ENCODE results near the gene MZT1.
"Not testable (repeated sequence)": the region's sequence is repeated elsewhere in the genome, so short reads cannot be mapped to it uniquely, and the experiment has no call there.

The MZT1 gene

GRCh38 chr13:72726726-72727416, 558 bp downstream of the MZT1 start:
- no peaks in the 10 kb centered on the region for H3K36me3 ChIP-seq (ENCODE audit: insufficient read depth, low read length)
- H3K4me3 ChIP-seq (ENCODE audit: low read depth in 1 of 2, low read length in 2 of 2), result peak overlapping the region; percentile 61 to 94
- peaks cover 13% of the 10 kb centered on the region for H3K4me1 ChIP-seq (ENCODE audit: insufficient read depth, low read length)
- H3K9me3 ChIP-seq (ENCODE audit: low read length), result no peaks in the 10 kb centered on the region
- H3K27me3 ChIP-seq (ENCODE audit: control insufficient read depth in 1 of 2, insufficient read depth in 2 of 2, low read length in 2 of 2), result no peaks in the 10 kb centered on the region
- peak overlapping the region; percentile 16 for H3K27ac ChIP-seq (ENCODE audit: low read depth, low read length)
- peak overlapping the region; percentile 42 for H3K9ac ChIP-seq (ENCODE audit: low read length)

- not testable (repeated sequence) for H3K27me3 ChIP-seq (ENCODE audit: control insufficient read depth in 1 of 2, insufficient read depth in 2 of 2, low read length in 2 of 2); H3K27ac ChIP-seq (ENCODE audit: low read depth, low read length); H3K4me3 ChIP-seq (ENCODE audit: low read depth in 1 of 2, low read length in 2 of 2); H3K9me3 ChIP-seq (ENCODE audit: low read length); H3K9ac ChIP-seq (ENCODE audit: low read length); H3K36me3 ChIP-seq (ENCODE audit: insufficient read depth, low read length)
- peaks cover 13% of the 10 kb centered on the region for H3K4me1 ChIP-seq (ENCODE audit: insufficient read depth, low read length)
These were observed 1.2 kb downstream of the MZT1 start for GRCh38 chr13:72726185-72726584.

DNA sequence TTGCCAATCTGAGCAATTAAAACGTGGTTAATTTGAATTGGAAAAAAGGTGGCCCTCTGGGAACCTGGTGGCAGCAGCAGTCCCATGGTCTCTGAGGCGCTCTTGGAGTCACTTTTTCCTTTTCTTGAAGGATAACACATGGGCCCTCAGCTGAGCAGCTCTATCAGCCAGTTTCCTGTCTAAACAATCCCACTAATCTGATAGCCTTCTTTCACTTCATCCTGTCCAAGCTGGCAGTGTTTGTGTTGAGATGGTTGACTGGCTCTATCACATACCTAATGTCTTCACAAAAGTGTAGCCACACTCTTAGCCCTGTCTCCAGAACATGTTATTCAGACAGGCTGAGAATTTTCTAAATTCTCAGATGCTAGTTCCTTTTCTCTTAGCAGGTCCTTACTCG, 10.7 kb downstream of the MZT1 start:
- H3K27me3 ChIP-seq (ENCODE audit: control insufficient read depth in 1 of 2, insufficient read depth in 2 of 2, low read length in 2 of 2), result no peaks in the 10 kb centered on the region
- no peak overlapping the region for H3K9ac ChIP-seq (ENCODE audit: low read length)
- H3K9me3 ChIP-seq (ENCODE audit: low read length), result peaks cover 5% of the 10 kb centered on the region
- no peak overlapping the region for H3K27ac ChIP-seq (ENCODE audit: low read depth, low read length)
- no peak overlapping the region for H3K4me3 ChIP-seq (ENCODE audit: low read depth in 1 of 2, low read length in 2 of 2)
- peaks cover 31% of the 10 kb centered on the region for H3K36me3 ChIP-seq (ENCODE audit: insufficient read depth, low read length)
- no peaks in the 10 kb centered on the region for H3K4me1 ChIP-seq (ENCODE audit: insufficient read depth, low read length)

DNA sequence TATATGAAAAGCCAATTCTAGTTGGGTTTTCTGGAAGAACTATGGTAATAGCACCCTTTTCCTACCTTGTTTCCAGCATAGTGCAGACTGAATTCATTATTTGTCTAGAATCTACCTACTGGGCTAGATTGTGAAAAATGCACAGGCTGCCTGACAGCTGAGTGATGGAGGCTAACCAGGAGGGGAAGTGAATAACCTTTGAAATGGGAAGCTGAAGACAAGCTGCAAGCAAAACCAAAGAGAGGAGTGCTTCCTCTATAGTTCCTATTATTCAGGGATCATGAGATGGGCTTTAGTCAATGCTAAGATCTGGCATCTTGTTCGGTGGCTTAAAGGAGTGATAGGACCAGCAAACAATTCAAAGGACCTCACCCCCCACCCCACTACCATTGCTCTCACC, 26.9 kb downstream of the MZT1 start:
- H3K4me3 ChIP-seq (ENCODE audit: low read depth in 1 of 2, low read length in 2 of 2), result no peak overlapping the region
- no peaks in the 10 kb centered on the region for H3K36me3 ChIP-seq (ENCODE audit: insufficient read depth, low read length)
- no peaks in the 10 kb centered on the region for H3K27me3 ChIP-seq (ENCODE audit: control insufficient read depth in 1 of 2, insufficient read depth in 2 of 2, low read length in 2 of 2)
- no peaks in the 10 kb centered on the region for H3K4me1 ChIP-seq (ENCODE audit: insufficient read depth, low read length)
- H3K9me3 ChIP-seq (ENCODE audit: low read length), result no peaks in the 10 kb centered on the region
- no peak overlapping the region for H3K9ac ChIP-seq (ENCODE audit: low read length)
- no peak overlapping the region for H3K27ac ChIP-seq (ENCODE audit: low read depth, low read length)

- Histone ChIP-seq H3K27me3 (ENCODE audit: control insufficient read depth in 1 of 2, insufficient read depth in 2 of 2, low read length in 2 of 2) (no peaks in the 10 kb centered on the region), H3K36me3 (ENCODE audit: insufficient read depth, low read length) (no peaks in the 10 kb centered on the region), H3K27ac (ENCODE audit: low read depth, low read length) (no peak overlapping the region), H3K9me3 (ENCODE audit: low read length) (no peaks in the 10 kb centered on the region), H3K4me3 (ENCODE audit: low read depth in 1 of 2, low read length in 2 of 2) (no peak overlapping the region), H3K9ac (ENCODE audit: low read length) (no peak overlapping the region), H3K4me1 (ENCODE audit: insufficient read depth, low read length) (no peaks in the 10 kb centered on the region)
These were observed 29.3 kb downstream of the MZT1 start for GRCh38 chr13:72698164-72698563.

DNA sequence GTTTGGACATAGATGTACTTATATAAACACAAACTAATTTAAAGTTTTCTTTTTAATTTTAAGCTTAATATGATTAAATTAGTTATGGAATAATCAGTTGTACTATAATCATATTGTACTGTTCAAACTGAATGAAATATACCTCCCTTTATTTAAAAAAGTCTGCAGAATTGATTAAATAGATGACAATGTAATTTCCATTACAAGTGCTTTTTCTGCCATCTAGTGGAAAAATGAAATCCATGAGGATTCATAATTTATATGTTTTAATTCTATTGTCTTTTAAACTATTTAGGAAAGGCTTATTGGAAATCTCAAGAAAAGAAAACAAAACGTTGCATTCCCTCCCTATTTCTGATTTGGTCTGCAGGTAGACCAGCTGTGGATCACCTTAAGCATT, 30.9 kb downstream of the MZT1 start:
- H3K4me1 ChIP-seq (ENCODE audit: insufficient read depth, low read length), result no peaks in the 10 kb centered on the region
- no peaks in the 10 kb centered on the region for H3K27me3 ChIP-seq (ENCODE audit: control insufficient read depth in 1 of 2, insufficient read depth in 2 of 2, low read length in 2 of 2)
- no peaks in the 10 kb centered on the region for H3K36me3 ChIP-seq (ENCODE audit: insufficient read depth, low read length)
- no peak overlapping the region for H3K27ac ChIP-seq (ENCODE audit: low read depth, low read length)
- no peak overlapping the region for H3K4me3 ChIP-seq (ENCODE audit: low read depth in 1 of 2, low read length in 2 of 2)
- no peak overlapping the region for H3K9ac ChIP-seq (ENCODE audit: low read length)
- no peaks in the 10 kb centered on the region for H3K9me3 ChIP-seq (ENCODE audit: low read length)

DNA sequence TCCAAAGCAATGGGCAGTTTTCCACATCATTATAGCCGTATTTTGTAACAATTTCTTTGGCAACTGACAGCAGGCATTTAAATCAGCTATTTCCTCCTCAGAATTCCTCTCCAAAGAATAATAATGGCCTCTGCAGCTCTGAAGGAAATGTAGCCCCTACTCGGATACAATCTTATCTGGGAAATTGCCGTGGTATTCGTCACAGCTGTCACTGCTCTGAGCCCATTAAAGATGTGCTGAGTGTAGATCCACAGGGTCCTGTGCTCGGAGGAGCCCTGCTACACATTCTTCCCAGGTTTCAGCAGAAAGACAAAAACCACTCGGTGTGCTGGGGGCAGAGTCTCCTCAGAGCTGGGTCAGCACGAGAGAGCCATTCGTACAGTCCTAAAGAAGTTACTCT, 33.1 kb downstream of the MZT1 start:
- H3K27ac ChIP-seq (ENCODE audit: low read depth, low read length), result no peak overlapping the region
- no peaks in the 10 kb centered on the region for H3K4me1 ChIP-seq (ENCODE audit: insufficient read depth, low read length)
- H3K9me3 ChIP-seq (ENCODE audit: low read length), result no peaks in the 10 kb centered on the region
- no peaks in the 10 kb centered on the region for H3K27me3 ChIP-seq (ENCODE audit: control insufficient read depth in 1 of 2, insufficient read depth in 2 of 2, low read length in 2 of 2)
- H3K36me3 ChIP-seq (ENCODE audit: insufficient read depth, low read length), result no peaks in the 10 kb centered on the region
- H3K4me3 ChIP-seq (ENCODE audit: low read depth in 1 of 2, low read length in 2 of 2), result no peak overlapping the region
- no peak overlapping the region for H3K9ac ChIP-seq (ENCODE audit: low read length)

GRCh38 chr13:72693832-72694231, 33.6 kb downstream of the MZT1 start:
- no peak overlapping the region for H3K27ac ChIP-seq (ENCODE audit: low read depth, low read length)

GRCh38 chr13:72692884-72693514, 34.4 kb downstream of the MZT1 start:
- H3K9ac ChIP-seq (ENCODE audit: low read length), result no peak overlapping the region
- H3K4me3 ChIP-seq (ENCODE audit: low read depth in 1 of 2, low read length in 2 of 2), result no peak overlapping the region
- H3K27ac ChIP-seq (ENCODE audit: low read depth, low read length), result no peak overlapping the region
- no peaks in the 10 kb centered on the region for H3K36me3 ChIP-seq (ENCODE audit: insufficient read depth, low read length)
- no peaks in the 10 kb centered on the region for H3K9me3 ChIP-seq (ENCODE audit: low read length)
- no peaks in the 10 kb centered on the region for H3K4me1 ChIP-seq (ENCODE audit: insufficient read depth, low read length)
- no peaks in the 10 kb centered on the region for H3K27me3 ChIP-seq (ENCODE audit: control insufficient read depth in 1 of 2, insufficient read depth in 2 of 2, low read length in 2 of 2)

More at GRCh38 chr13:72693832-72694231, 33.6 kb downstream of the MZT1 start:
- Histone ChIP-seq H3K4me3 (ENCODE audit: low read depth in 1 of 2, low read length in 2 of 2) (no peak overlapping the region), H3K36me3 (ENCODE audit: insufficient read depth, low read length) (no peaks in the 10 kb centered on the region), H3K9me3 (ENCODE audit: low read length) (no peaks in the 10 kb centered on the region), H3K4me1 (ENCODE audit: insufficient read depth, low read length) (no peaks in the 10 kb centered on the region), H3K9ac (ENCODE audit: low read length) (no peak overlapping the region), H3K27me3 (ENCODE audit: control insufficient read depth in 1 of 2, insufficient read depth in 2 of 2, low read length in 2 of 2) (no peaks in the 10 kb centered on the region)

GRCh38 chr13:72689181-72689696, 38.2 kb downstream of the MZT1 start:
- H3K27ac ChIP-seq (ENCODE audit: low read depth, low read length), result no peak overlapping the region
- H3K4me3 ChIP-seq (ENCODE audit: low read depth in 1 of 2, low read length in 2 of 2), result no peak overlapping the region
- no peak overlapping the region for H3K9ac ChIP-seq (ENCODE audit: low read length)
- H3K27me3 ChIP-seq (ENCODE audit: control insufficient read depth in 1 of 2, insufficient read depth in 2 of 2, low read length in 2 of 2), result no peaks in the 10 kb centered on the region
- H3K4me1 ChIP-seq (ENCODE audit: insufficient read depth, low read length), result no peaks in the 10 kb centered on the region
- H3K9me3 ChIP-seq (ENCODE audit: low read length), result no peaks in the 10 kb centered on the region
- no peaks in the 10 kb centered on the region for H3K36me3 ChIP-seq (ENCODE audit: insufficient read depth, low read length)

DNA sequence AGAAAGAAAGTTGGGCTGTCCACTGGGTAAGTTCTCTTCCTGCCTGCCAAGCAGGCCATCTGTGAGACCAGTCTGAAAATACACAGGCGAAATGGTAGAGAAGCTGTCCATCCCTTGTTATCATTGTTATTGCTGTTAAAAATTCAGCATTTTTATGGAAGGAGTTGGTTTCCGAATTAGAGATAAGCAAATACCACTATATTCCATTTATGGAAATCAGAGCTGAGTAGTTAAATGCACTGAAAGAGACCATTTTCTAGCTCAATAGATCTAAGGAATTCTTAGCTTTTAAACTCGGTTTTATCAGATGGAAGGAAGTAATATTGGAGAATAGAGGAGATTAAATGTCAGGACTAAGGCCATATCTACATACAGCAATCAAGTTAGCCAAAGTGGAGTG, 40.7 kb downstream of the MZT1 start:
- Histone ChIP-seq H3K36me3 (ENCODE audit: insufficient read depth, low read length) (no peaks in the 10 kb centered on the region), H3K9me3 (ENCODE audit: low read length) (no peaks in the 10 kb centered on the region), H3K27me3 (ENCODE audit: control insufficient read depth in 1 of 2, insufficient read depth in 2 of 2, low read length in 2 of 2) (no peaks in the 10 kb centered on the region), H3K9ac (ENCODE audit: low read length) (no peak overlapping the region), H3K4me3 (ENCODE audit: low read depth in 1 of 2, low read length in 2 of 2) (no peak overlapping the region), H3K27ac (ENCODE audit: low read depth, low read length) (no peak overlapping the region), H3K4me1 (ENCODE audit: insufficient read depth, low read length) (no peaks in the 10 kb centered on the region)

DNA sequence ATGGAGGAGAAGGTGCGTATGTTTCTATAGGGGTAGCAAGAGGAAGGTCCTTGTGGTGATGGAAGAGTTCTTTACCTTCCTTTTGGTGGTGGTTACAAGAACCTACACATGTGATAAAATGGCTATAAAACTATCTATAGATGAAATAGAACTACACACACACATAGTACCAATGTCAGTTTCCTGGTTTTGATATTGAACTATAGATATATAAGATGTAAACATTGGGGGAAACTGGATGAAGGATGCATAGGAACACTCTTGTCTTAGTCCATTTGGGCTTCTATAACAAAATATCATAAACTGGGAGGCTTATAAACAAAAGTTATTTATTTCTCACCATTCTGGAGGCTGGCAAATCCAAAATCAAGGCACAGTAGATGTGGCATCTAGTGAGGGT, 47.1 kb downstream of the MZT1 start:
- Histone ChIP-seq H3K9ac (ENCODE audit: low read length) (no peak overlapping the region), H3K4me1 (ENCODE audit: insufficient read depth, low read length) (no peaks in the 10 kb centered on the region), H3K36me3 (ENCODE audit: insufficient read depth, low read length) (no peaks in the 10 kb centered on the region), H3K4me3 (ENCODE audit: low read depth in 1 of 2, low read length in 2 of 2) (no peak overlapping the region), H3K27me3 (ENCODE audit: control insufficient read depth in 1 of 2, insufficient read depth in 2 of 2, low read length in 2 of 2) (no peaks in the 10 kb centered on the region), H3K27ac (ENCODE audit: low read depth, low read length) (no peak overlapping the region), H3K9me3 (ENCODE audit: low read length) (no peaks in the 10 kb centered on the region)
